ENCODE results near the gene TIMM23. TPM values are rescaled to one million over a fixed set of nuclear protein-coding genes. Genes with fewer than 3 reads are reported as not detected.

The TIMM23 gene
- total RNA-seq, 2 experiments from 2014 or later = 52.5 to 54.3 TPM

GRCh38 chr10:46050941-46051623 lies 78.8 kb downstream of the TIMM23 start:
- no peak for DNase-seq
- no peaks in the 10 kb centered on the region for H3K9me3 Mint-ChIP-seq
- H3K27ac Mint-ChIP-seq = no peak overlapping the region
- CTCF ChIA-PET = interaction anchor here (0.6 kb wide), 1 partner anchor 47 kb away, joined by 3 read pairs; no protein-coding TSS in a partner anchor
- H3K27me3 Mint-ChIP-seq (ENCODE audit: low read depth) = no peaks in the 10 kb centered on the region
- H3K4me1 Mint-ChIP-seq (ENCODE audit: low read depth) = no peaks in the 10 kb centered on the region
- H3K4me3 Mint-ChIP-seq = no peak overlapping the region
- intact Hi-C loops (cut with micrococcal nuclease) = no loop called here
- no peaks in the 10 kb centered on the region for H3K36me3 Mint-ChIP-seq (ENCODE audit: low read depth)

GRCh38 chr10:46052057-46052790 lies 79.9 kb downstream of the TIMM23 start:
- H3K4me1 Mint-ChIP-seq (ENCODE audit: low read depth) = no peaks in the 10 kb centered on the region
- no peaks in the 10 kb centered on the region for H3K36me3 Mint-ChIP-seq (ENCODE audit: low read depth)
- H3K27ac Mint-ChIP-seq = no peak overlapping the region
- H3K27me3 Mint-ChIP-seq (ENCODE audit: low read depth) = no peaks in the 10 kb centered on the region
- DNase-seq = no peak
- CTCF ChIA-PET = interaction anchor here (0.6 kb wide), 1 partner anchor 14 kb away, joined by 3 read pairs; no protein-coding TSS in a partner anchor
- intact Hi-C loops (cut with micrococcal nuclease) = no loop called here
- no peak overlapping the region for H3K4me3 Mint-ChIP-seq
- peaks cover 4% of the 10 kb centered on the region for H3K9me3 Mint-ChIP-seq

- intact Hi-C loops (cut with micrococcal nuclease) = no loop called here
- no peaks in the 10 kb centered on the region for H3K36me3 Mint-ChIP-seq (ENCODE audit: low read depth)
- no peaks in the 10 kb centered on the region for H3K4me1 Mint-ChIP-seq (ENCODE audit: low read depth)
- no peak for DNase-seq
- H3K4me3 Mint-ChIP-seq = no peak overlapping the region
- CTCF ChIA-PET = no interaction called here
- peaks cover 7% of the 10 kb centered on the region for H3K9me3 Mint-ChIP-seq
- H3K27ac Mint-ChIP-seq = no peak overlapping the region
- H3K27me3 Mint-ChIP-seq (ENCODE audit: low read depth) = no peaks in the 10 kb centered on the region
Observed at GRCh38 chr10:46052791-46053375, 80.6 kb downstream of the TIMM23 start.

Other genes with a start within 250 kb of the TIMM23 start
- gene WASHC2C, start 245.2 kb upstream of the TIMM23 start, total RNA-seq = 10 to 100 TPM; 17.0 to 17.9 TPM
- 1 to 10 TPM; 9.4 to 9.5 TPM for gene AGAP4, start 125.0 kb upstream of the TIMM23 start, total RNA-seq
- gene NCOA4, start 58.1 kb downstream of the TIMM23 start, total RNA-seq = 10 to 100 TPM; 74.2 to 75.0 TPM
- gene MSMB, start 73.8 kb downstream of the TIMM23 start, total RNA-seq = not detected

Measured in activated naive CD4-positive, alpha-beta T cell treated with anti-CD3 and anti-CD28 coated beads for 36 hours (primary cell).